Activated CD4-positive, alpha-beta T cell treated with anti-CD3 and anti-CD28 coated beads for 48 hours (primary cell): ENCODE results near the gene SUPT3H.
"Not testable (repeated sequence)": the region's sequence is repeated elsewhere in the genome, so short reads cannot be mapped to it uniquely, and the experiment has no call there.

ENCODE experiments used
- DNase-seq: peaks from one replicate; pipeline ENCODE4 v3.0.0-alpha.2; 2020

SUPT3H gene

DNA sequence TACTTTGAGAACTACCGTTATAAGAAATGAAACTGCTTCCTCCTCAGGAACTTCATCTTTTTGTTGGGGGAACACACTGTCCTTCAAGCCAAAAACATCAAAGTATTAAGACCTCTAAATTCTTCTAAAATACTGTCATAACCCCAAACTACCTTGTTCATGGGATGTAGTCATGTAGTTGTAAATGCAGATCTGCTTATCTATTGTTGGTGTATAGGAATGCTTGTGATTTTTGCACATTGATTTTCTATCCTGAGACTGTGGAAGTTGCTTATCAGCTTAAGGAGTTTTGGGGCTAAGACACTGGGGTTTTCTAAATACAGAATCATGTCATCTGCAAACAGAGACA, 332.5 kb downstream of the SUPT3H start:
- no peak for DNase-seq

DNA sequence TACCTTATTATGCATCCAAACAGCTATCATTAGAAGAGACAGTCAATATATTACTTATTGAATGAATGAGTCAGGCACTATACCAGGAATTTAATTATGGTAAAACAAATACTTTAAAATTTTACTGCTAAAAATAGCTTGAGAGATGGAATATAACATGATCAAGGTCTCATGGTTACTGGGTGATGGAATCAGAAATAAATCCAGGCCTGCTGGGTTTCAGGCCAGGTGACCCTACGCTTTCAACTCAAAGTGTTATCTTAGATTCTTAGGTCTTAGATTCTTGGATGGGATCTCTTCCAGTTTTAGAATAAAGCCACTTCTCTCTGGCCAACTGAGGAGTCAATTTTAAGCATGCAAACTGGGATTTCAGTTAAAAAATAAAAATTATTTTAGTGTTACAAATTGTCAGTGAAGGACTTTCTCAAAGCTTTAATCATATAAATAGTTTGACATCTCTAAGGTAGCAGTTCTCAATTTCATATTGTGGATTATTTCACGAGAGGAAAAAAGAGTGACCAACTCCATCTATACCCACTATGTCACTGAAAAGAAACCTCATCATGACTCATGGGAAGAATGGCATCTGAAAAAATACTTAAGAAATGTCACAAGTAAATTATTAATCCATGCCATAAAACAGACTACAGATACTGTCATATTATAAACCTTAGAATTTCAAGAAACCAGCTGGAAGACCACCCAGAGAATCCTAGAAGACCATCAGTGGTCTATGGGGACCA, 333.1 kb downstream of the SUPT3H start:
- DNase-seq = no peak

DNA sequence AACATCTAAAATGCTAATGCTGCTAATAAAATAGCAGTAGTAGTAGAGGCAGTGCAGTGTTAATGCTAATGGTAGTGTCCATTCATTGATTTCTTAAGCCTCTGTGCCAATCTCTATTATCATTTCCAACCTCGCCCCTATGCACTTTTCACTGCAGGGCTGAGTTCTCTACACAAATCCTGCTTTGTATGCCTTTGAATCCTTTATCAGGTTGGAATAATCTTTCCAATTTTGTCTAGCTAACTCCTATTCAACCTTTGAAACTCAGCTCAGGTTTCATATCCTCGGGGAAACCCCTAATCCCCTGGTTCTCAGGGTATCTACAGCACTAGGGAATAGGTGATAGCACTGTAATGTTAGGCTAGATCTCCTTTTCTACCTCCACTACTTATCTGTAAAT, 333.6 kb downstream of the SUPT3H start:
- DNase-seq = no peak

DNA sequence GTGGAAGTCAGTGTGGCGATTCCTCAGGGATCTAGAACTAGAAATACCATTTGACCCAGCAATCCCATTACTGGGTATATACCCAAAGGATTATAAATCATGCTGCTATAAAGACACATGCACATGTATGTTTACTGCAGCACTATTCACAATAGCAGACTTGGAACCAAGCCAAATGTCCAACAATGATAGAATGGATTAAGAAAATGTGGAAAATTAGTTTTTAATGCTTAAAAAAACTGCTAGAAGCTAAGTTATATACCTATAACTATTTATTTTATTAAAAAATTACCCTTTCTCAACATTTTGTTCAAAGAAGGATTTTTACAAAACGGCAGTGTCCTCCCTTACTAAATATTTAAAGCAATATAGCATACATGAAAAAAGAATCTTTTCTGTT, 335.1 kb downstream of the SUPT3H start:
- DNase-seq = not testable (repeated sequence)

- DNase-seq = no peak
Measured at GRCh38 chr6:45038226-45038625, 339.5 kb downstream of the SUPT3H start.

DNA sequence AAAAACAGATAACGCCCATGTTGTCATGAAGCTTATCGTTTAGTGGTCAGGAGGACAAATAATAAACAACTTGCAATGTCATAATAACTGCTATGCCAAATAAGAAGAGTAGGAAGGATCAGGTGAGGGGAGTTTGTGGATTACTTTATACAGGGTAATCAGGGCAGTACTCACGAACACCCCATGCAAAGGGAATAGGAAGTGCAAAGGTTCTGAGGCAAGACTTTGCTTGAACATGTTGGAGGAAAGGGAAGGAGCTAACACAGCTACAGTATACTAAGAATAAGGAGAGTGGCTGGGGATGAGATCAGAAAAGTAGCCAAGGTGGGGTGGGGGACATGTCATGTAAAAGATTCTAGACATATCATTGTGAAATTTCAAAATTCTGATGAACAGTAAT, 341.6 kb downstream of the SUPT3H start:
- no peak for DNase-seq

DNA sequence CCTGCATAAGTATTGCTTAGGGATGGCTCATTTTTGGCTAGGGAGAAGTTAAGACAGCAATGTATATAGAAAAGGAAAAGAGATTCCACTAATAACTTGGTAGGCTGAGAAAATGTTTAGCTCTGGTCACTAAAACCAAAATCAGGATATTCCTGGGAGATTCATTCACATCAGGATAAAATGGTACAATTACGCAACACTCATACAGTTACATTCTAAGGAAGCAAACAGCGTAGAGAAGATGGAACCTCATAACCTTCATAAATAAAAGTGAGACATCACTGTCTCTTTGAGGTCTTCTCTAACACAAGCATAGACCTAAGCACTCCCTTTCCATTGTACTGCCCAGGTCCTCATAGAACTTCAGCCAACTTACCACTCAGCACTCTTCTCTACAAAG, 345.3 kb downstream of the SUPT3H start:
- no peak for DNase-seq

DNA sequence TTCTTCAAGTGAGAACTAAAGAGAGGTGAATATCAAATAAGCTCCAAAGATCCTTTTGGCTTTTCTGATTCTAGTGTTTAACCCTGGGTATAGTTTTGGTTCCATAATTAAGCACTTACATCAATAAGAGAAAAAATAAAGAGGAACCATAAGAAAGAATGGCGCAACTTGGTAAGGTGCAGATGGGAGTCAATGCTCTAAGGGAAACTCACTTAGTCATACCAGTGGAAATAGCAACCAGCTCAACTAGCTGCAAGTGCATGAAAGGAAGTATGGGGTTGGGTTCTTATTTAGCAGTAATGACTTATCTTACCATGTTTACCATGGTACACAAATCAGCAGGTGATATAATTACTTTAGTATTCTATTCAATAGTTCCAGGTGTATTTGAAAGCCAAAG, 346.1 kb downstream of the SUPT3H start:
- DNase-seq = no peak

DNA sequence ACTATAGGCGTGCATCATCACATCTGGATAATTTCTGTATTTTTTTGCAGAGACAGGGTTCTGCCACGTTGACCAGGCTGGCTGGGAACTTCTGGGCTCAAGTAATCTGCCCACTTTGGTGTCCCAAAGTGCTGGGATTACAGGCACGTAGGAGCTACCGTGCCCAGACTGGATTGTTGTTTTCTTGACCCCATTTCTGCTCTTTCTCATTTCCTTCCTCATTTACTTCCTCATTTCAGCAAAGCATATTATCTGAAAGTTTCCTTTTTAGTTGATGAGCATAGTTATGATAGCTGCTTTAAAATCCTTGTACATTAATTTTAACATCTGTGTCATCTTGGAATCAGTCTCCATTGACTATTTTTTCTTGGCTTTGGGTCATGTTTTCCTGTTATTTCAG, 350.6 kb downstream of the SUPT3H start:
- DNase-seq = no peak

- no peak for DNase-seq
Measured at GRCh38 chr6:45026003-45026516, 351.7 kb downstream of the SUPT3H start.

DNA sequence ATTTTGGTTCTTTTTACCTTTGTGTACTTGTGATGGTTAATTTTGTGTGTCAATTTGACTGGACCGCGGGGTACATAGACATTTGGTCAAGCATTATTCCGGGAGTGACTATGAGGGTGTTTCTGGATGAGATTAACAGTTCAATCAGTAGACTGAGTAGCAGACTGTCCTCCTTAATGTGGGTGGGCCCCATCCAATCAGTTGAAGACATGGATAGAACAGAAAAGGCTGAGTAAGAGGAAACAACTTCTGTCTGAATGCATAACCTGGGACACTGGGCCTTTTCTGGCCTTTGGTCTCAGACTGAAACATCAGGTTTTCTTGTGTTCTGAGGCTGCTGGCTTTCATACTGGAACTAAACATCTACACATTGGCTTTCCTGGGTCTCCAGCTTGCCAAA, 353.1 kb downstream of the SUPT3H start:
- DNase-seq = no peak

DNA sequence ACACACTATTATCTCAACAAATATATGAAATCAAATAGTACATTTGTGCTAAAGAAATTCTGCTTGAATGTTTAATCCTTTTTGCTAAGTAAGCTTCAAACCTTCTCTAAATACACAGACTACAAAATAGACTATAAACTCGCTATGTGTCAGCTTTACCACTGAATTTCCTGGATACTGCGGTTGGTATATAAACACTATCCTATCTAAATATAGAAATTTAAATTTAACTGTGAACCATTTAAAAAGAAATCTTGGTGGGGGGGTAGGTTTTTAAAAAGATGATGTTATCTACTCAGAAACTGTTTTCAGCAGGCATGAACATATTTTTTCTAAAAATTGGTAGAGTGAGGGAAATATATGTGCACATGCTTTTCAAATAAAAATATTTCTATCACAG, 356.1 kb downstream of the SUPT3H start:
- no peak for DNase-seq

GRCh38 chr6:45012687-45013086, 365.0 kb downstream of the SUPT3H start:
- DNase-seq = no peak

GRCh38 chr6:45009576-45009975, 368.2 kb downstream of the SUPT3H start:
- DNase-seq = no peak

DNA sequence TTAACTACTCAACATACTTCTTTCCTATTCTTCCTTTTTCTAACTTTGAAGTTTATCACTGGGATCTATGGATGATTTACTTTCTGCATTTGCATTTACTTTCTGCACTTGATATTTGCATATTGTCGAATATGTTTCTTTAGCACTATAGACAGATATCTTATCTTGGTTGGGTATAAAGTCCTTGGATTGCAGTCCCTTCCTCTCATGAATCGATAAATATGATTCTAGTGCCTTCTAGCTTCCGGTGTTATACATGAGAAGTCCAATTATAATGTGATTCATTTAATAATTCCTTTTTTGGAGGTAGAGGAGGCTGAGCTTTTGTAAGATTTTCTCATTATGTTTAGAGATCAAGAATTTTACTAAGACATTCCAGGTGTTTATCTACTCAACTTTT, 370.8 kb downstream of the SUPT3H start:
- DNase-seq = no peak

DNA sequence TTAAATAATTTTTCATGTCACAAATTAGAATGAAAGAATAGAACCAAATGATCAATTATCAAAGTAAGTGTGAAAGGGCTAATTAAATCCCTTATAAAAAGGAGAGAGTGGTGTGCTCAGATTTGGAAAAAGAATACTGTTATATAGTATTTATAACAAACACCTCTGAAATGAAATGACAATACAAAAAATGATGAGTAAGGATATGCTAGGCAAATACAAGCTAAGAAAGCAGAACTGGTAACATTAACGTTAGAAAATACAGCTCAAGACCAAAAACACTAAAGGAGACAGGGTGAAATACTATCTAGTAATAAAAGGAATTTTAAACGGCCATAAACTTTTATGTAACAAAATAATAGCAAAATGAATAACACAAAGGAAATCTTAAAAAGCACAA, 373.8 kb downstream of the SUPT3H start:
- DNase-seq = no peak

DNA sequence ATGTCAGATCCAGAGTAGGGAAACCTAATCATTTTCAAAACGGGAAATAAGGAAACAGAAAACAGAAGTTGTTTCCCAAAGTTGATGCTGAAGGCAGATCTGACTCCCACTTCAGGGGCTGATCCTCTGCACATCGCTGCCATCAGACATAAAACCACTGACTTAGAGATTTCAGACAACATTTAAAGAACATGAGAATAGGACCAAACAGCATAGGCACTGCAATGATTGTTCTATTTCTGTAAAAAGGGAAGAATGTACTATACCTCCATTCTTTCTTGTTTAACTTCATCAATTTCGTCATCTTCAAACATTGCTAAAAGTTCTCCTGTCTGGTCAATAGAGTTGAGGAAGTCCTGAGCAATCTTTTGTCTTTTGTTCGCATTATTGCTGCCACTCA, 374.3 kb downstream of the SUPT3H start:
- no peak for DNase-seq

GRCh38 chr6:45002390-45003105, 375.2 kb downstream of the SUPT3H start:
- no peak for DNase-seq

DNA sequence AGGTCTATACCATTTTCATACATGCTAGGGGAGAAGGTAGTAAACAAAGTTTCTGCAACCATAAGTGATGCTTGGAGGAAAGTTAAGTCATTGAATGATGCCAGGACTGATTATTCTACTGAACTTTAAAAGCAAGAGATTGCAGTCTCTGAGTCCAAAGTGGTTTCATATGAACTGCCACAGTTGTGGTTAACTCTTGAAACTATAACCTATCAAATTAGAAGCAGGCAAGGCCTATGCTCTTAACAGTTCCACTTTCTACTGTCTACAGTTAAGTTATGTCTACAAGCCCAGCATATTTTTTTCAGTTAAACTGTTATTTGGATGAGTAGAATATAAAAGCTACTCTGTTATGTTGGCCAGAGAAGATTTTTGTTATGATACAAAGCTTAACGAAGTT, 376.1 kb downstream of the SUPT3H start:
- no peak for DNase-seq

- no peak for DNase-seq
Measured at GRCh38 chr6:45000833-45001232, 376.9 kb downstream of the SUPT3H start.

GRCh38 chr6:44999066-44999465, 378.7 kb downstream of the SUPT3H start:
- no peak for DNase-seq

DNA sequence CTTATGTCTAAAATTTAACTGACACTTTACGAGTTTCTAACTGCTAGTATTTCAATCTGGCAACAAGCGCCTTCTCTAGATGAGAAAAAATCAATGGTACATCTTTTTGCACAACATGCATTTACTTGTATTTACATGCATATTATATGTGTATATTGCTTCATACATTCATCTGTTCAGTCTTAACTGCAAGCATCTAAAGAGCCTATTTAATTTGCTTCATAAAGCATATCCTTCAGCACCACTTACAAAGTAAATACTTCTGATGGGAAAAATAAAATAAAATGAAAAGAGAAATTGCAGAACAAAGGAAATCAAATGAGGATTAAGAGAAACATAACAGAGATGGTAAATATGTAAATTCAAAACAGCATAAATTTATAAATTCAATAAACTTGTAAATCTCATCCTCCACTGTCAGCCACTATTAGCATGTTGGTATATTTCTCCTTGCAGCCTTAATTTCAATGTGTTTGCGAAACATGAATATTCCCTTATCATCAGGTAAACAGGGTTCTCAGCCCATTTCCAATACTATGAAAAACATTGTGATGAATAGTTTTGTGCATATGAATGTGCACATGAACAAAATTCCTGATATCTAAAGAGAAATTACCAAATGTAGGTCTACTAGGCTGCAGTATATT, 382.1 kb downstream of the SUPT3H start:
- no peak for DNase-seq

- no peak for DNase-seq
Measured at GRCh38 chr6:44989391-44989790, 388.3 kb downstream of the SUPT3H start.

DNA sequence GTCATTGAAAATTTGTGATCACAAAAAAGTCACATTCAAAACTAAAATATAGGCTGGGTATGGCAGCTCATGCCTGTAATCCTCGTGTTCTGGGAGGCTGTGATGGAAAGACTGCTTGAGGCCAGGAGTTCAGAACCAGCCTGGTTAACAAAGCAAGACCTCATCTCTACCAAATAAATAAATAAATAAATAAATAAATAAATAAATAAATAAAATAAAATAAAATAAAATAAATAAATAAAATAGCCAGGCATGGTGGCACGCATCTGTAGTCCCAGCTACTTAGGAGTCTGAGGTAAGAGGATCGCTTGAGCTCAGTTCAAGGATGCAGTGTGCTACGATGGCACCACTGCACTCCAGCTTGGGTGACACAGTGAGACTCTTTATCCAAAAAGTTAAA, 392.7 kb downstream of the SUPT3H start:
- no peak for DNase-seq
